GM19035 (cell line): Measurements from ENCODE around the gene NEDD4L.

Experiments
- ATAC-seq: cut with Tn5 transposase; IDR thresholded peaks from one replicate; pipeline ENCODE4 v1.9.1; 2021; ENCODE audit not compliant: unreplicated experiment

The NEDD4L gene

GRCh38 chr18:58338141-58338540, 294.1 kb downstream of the NEDD4L start:
- no peak for ATAC-seq

GRCh38 chr18:58338961-58339592, 295.1 kb downstream of the NEDD4L start:
- no peak for ATAC-seq

- ATAC-seq: no peak
Observed at GRCh38 chr18:58339890-58340289, 295.9 kb downstream of the NEDD4L start.

DNA sequence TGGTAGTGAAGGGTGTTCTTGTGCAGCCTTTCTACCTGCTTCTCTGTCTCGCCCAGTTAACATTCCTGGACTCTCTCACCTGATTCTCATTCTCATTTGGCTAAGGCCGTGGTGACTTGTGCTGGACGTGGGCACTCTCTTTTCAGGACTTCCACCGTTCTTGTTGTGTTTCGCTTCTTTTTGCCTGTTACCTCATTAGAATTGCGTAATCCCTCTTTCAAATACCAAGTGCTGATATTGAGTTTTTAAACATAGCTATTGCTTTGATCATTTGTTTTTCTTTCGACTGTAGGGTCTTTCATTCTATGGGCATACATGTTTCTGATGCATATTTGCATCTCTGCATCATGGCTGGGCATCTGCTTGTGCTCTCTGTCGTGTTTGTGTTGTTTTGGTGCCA, 297.9 kb downstream of the NEDD4L start:
- no peak for ATAC-seq

DNA sequence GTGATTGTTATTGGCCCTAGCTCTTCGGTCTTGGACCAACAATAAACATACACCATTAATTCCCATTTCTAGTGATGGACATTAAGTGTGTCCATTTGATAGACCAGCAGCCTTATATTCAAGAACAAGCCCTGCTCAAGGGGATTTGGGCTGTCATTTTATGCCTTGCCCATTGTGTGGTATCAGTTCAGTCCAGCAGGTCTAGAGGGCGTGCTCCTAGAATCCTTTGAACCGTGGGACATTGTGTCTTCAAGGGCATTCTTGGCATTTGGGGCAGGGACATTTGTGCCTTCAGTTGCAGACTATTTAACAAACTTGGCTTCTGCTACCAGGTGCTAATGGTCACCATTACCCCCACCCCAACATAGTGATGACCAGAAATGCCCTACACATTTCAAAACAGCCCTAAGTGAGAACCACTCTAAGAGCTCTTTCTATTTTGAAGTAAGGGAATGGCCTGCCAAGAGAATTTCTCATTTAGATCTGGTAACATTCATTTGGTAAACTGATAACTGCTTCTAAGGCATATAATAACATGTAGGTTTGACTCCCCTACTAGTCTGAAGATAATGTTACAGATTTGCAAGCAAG, 300.1 kb downstream of the NEDD4L start:
- ATAC-seq: no peak

DNA sequence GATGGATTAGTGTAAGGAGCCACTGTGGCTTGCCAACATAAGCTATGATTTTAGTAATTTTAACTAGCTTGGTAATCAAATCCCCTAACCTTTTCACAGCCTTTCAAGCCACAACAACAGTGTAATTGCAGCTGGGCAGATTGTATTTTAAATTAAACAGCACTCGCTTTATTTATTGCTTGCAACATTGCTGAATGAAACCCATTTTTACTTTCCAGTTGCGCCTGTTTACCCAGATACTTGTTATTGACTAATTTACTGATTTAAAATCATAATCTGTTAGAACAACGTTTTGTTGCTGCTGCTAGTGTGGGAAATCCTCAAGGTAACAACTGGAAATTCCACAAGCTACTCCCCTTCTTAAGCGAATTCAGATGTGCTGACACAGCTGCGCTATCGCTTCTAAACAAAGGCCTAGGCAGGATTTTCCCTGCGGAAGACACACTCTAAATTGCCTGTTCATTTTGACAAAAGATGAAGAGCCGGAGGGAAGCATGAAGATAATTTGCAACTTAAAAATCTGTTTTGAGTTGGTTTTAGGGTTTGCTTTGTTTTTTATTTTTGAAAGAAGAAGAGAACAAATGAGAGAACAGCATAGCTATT, 300.9 kb downstream of the NEDD4L start:
- no peak for ATAC-seq

GRCh38 chr18:58345875-58346274, 301.8 kb downstream of the NEDD4L start:
- ATAC-seq: no peak

GRCh38 chr18:58347135-58347534, 303.1 kb downstream of the NEDD4L start:
- ATAC-seq: no peak

DNA sequence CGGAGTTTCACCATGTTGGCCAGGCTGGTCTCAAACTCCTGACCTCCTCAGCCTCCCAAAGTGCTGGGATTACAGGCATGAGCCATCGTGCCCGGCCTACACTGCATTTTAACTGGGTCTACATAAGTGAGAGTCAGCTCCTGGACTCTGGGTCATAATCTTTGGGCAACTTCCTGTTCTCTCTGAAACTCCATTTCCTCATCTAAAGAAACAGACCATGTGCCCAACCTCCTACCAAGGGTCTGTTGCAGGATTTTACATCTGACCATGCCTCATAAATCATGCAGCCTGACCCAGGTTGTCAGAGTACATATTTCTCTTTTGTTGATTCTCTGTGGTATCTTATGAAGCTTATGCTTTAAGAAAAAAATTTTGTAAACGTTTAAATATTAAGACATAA, 304.5 kb downstream of the NEDD4L start:
- ATAC-seq: no peak

DNA sequence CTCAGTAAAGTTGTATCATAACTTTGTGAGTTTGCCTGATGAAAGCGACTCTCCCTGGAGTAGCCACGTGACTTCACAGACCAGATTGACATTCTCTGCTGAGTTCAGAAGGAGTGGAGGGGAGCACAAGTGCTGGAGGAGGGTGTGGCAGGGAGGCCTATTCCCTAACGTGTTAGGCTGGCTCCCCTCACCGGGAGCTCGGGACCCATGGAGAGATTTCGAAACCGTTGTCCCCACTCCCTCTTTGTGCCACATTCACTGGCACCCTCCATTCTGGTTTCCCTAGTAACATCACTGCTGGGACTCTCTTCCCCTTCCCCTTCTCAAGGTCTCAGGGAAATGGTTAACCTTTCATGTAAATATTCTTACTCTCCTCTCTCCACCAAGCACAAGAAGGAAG, 304.9 kb downstream of the NEDD4L start:
- ATAC-seq: no peak

DNA sequence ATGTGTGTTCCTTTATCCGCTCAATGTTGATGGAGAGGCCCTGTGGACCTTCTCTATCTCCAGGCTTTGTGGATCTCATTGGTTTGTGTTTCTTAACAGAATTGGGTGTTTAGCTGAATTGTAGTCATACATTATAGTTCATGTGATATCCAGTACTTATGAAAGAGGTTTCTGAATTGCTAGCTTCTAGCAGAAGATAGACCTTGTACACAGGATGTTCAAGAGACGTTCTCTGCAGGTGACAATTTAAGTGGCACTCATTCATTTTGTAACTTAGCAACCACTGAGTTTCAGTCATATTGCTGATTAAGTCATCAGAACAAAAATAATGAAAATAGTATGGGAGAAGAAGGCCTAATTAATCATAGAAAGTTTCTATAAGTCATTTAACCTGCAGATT, 305.6 kb downstream of the NEDD4L start:
- no peak for ATAC-seq

- ATAC-seq: no peak
Observed at GRCh38 chr18:58350526-58350925, 306.5 kb downstream of the NEDD4L start.

DNA sequence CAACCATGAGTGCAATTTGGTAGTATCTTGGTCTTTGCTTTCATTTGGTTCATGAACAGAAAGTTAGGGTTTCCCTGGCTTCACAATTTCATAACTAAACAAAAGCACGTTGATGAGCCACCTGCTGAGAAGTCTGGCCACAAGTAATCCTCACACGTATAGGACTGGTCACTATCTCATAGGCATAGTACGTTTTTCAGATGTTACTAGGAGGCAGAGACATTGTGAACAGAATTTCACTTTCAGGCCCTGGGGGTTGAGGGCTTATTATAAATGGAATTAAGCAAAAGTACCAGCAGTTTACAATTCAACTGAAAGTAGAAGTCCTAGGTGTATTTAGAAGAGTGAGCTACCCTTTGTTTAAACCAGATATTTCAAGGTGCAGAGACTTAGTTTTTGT, 307.8 kb downstream of the NEDD4L start:
- no peak for ATAC-seq

DNA sequence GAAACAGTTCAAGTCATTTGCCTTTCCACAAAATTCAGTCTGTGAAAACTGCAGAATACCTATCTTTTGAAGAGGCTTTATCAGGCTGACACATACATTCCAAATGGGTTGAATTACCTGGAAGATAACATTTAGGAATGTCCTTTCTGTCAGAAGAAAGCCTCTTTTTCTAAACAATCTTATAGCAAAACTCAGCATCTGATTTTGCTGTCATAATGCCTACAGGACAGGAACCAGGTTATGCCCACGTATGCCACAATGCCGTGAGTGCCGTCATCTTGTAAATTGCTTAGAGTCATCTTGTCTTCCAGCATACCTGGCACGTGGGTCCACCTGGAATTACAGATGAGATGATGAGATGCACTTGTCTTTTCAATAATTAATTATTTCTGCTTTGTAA, 309.6 kb downstream of the NEDD4L start:
- no peak for ATAC-seq

DNA sequence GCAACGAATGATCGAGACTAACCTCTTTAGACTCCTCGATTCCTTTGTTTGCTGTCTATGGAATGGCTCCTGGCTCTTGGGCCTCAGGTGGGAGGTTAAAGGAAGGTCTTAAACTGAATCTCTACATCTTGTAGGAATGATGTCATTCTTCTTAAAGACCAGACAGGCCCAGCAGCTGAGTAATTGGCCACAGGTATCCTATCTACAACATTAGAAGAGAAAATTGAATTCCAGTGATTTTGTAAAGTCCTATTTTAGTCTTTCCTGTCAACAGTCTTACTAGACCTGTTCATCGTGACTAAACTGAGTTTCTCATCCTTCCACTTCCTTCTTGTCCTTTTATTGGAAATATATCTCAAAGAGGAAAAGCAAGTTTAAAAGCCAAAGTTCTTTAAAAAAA, 310.0 kb downstream of the NEDD4L start:
- ATAC-seq: no peak

GRCh38 chr18:58354791-58355190, 310.8 kb downstream of the NEDD4L start:
- ATAC-seq: no peak

- ATAC-seq: no peak
Observed at GRCh38 chr18:58355243-58355642, 311.2 kb downstream of the NEDD4L start.

- ATAC-seq: no peak
Observed at GRCh38 chr18:58359218-58359617, 315.2 kb downstream of the NEDD4L start.

- no peak for ATAC-seq
Observed at GRCh38 chr18:58359620-58360019, 315.6 kb downstream of the NEDD4L start.

DNA sequence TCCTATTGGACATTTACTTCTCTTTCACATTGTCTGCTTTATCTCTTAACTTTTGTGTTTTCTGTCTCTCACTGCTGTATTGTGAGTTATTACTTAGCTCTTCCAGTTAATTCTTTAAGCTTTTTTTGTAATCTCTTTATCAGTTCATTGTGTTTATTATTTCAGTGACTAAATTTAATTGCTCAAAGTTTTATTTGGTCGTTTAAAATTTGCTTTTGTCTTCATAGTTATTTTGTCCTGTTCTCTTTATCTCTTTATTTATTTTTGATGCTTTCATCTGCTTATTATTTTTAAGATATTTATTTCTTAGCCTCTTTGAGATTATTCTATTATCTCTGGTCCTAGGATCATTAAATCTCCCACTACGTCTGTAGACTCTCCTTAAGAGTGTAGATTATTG, 316.3 kb downstream of the NEDD4L start:
- ATAC-seq: no peak

DNA sequence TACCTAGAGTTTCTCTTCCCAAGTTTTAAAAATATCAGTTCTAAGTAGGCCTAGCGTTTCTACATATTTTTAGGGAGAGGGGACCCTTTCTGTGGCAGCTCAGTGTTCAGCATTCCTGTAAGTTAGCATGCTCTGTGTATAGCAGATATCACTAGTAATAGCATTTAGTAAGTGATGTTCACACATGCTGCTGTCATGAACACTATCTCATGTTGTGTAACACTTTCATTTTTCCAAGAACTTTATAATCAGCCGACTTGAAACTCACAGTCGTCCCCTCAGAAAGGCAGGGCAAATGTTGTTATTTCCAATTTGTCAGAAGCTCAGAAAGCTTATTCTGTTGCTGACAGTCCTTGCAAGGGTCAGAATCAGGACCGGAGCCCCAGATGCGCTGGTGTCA, 317.2 kb downstream of the NEDD4L start:
- no peak for ATAC-seq

DNA sequence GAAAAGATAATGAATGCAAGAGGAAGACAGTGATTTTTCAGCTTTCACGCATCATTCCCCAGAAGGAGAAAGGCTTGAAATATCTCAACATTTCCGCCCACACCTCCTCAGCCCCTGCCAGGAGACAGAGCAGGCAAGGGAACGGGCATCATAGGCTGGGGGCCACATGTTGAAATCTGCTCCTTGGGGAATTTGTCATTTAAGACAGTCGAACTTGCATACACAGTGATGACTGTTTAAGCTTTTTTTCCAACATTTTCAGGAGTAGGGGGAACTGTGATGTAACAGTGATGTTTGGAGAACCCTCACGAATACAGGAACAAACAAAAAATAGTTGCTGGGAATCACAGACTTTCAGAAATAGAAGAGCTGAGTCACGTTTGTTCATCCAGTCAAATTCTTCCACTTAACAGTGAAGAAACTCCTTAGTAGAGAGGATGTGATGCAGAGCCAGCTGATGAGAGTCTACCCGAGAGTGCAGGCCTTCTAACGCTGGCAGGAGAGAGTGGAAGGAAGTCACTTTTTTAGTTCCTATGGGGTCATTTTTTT, 318.1 kb downstream of the NEDD4L start:
- ATAC-seq: no peak
